GM12801 (cell line): Measurements from ENCODE around the gene C3orf38.

ENCODE experiments used
- TF ChIP-seq, protein P1 (sequence below): IDR thresholded peaks from one replicate; pipeline ENCODE4 v1.5.1; 2011; ENCODE audit warnings: control low read depth; ENCODE audit not compliant: insufficient read length; ENCODE audit errors: extremely low read depth

The C3orf38 gene

DNA sequence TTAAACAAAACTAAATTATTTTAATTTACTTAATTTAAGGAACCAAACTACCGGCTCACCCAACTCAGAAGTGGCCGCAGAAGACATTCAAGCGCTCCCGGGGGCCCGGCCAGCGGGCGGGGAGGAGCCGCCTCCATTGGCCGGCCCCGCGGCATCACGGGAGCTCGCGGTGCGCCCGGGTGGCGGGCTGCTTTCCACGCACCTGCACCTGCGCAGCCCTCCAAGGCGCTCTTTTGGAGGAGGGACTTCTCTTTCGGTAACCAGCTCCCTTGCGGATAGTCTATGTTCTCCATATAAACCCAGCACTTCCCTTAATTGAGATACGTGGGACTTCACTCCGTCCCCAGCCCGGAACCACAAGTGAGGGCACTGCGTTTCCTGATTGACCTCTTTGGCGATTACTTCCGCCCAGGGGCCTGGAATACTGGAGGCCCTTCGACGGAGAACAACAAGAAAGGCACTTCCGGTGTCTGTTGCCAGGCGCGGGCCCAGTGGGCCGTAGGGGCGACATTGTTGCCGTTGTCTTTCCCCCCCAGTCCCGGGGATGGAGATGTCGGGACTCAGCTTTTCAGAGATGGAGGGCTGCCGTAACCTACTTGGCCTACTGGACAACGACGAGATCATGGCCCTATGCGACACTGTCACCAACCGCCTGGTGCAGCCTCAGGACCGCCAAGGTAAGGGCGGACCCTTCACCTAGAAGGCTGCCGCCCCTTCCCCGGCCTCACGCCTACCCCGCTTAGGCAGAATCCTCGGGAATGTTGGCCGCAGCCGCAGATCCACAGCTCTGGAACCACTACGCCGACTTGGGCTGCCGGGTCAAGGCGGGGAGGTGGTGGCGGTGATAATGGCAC, at the start of gene C3orf38:
Gene C3orf38, plus strand, starts transcription at position 451 of the 854 bp plus-strand sequence. Its CDS starts 94 bp downstream, at position 545.
- TF ChIP-seq, protein P1, sequence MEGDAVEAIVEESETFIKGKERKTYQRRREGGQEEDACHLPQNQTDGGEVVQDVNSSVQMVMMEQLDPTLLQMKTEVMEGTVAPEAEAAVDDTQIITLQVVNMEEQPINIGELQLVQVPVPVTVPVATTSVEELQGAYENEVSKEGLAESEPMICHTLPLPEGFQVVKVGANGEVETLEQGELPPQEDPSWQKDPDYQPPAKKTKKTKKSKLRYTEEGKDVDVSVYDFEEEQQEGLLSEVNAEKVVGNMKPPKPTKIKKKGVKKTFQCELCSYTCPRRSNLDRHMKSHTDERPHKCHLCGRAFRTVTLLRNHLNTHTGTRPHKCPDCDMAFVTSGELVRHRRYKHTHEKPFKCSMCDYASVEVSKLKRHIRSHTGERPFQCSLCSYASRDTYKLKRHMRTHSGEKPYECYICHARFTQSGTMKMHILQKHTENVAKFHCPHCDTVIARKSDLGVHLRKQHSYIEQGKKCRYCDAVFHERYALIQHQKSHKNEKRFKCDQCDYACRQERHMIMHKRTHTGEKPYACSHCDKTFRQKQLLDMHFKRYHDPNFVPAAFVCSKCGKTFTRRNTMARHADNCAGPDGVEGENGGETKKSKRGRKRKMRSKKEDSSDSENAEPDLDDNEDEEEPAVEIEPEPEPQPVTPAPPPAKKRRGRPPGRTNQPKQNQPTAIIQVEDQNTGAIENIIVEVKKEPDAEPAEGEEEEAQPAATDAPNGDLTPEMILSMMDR = no peak

DNA sequence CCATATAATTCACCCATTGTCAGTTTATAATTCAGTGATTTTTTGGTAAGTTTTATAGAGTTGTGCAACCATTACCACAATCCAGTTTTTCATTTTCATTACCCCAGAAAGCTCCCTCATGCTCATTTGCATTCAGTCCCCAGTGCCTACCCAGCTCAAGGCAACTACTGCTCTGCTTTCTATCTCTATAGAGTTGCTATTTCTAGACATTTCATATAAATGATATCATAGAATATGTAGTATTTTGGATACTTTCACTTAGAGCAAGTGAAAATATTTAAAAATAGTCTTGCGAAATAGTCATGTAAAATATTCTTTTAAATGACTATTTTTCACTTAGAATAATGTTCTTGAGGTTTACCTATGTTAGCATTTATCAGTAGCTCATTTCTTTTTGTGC, 48.6 kb upstream of the C3orf38 start:
- TF ChIP-seq, protein P1 = no peak

DNA sequence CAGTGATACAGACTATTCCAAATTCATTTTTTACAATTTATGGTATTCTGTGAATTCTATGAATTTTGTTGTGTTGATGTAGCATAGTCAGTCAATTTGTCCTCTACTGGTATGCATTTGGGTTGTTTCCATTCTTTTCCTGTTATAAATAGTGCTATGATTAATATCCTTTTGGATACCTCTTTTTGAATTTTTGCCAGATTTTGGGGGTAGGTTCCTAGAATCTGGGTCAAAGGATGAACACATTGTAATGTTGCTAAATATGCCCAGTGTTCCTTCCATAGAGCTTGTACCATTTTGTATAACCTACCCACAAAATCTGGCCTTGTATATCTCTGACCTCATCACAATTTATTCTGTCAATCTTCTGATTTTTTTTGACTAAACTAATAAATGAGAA, 44.4 kb upstream of the C3orf38 start:
- TF ChIP-seq, protein P1 = no peak

DNA sequence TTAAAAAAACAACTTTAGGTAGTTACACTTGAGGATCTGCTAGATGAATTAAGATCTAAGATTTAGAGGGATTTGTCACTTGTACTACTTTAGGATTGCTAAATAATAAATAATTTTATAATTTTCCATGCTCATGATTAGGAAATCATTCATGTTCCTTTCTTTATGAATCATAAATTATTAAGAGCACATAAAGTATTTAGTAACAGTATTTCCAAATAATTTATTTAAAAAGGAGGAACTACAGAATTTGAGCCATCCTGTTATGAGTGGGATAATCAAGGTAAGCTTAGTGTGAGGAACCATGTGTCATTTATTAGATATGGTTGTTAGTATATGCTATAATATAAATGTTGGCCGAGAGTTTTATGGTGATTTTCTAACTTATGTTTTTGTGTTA, 37.5 kb upstream of the C3orf38 start:
- TF ChIP-seq, protein P1 = no peak

DNA sequence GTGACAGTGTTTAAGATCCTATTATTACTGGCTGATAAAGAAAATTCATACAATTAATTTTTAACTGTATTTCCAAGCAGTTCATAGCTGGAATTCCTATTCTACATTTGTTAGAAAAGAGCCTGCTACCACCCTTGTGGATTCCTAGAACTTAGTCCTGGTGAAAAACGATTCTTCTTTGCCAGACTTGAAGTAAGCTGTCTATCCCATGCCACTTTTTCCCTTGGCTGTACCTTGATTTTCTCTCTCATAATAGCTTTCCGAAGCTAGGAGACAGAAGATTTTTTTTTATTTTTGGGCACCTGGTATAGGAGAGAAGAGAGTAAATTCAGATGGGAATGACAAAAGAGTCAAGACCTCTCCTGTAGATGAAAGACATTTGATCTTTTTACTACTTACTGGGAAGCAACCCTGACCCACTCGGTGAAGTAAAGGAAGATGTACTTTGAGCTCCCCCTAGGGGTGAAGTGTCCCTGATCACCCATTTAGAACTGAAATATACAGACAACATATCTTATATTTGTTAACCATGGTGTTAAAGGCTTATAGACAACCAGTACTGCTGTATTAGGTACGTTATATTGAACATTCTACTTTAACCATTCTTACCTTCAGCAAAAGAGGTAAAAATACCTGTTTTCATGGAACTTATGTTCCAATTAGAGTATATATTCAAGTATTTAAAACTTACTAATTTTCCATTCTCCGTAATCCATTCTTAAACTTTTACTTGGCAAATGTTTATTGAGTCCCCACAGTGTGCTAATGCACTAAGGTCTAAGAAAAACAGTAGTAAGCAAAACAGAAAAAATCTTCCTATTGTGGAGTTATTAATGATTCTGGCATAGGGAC, 36.2 kb upstream of the C3orf38 start:
- TF ChIP-seq, protein P1 = no peak

DNA sequence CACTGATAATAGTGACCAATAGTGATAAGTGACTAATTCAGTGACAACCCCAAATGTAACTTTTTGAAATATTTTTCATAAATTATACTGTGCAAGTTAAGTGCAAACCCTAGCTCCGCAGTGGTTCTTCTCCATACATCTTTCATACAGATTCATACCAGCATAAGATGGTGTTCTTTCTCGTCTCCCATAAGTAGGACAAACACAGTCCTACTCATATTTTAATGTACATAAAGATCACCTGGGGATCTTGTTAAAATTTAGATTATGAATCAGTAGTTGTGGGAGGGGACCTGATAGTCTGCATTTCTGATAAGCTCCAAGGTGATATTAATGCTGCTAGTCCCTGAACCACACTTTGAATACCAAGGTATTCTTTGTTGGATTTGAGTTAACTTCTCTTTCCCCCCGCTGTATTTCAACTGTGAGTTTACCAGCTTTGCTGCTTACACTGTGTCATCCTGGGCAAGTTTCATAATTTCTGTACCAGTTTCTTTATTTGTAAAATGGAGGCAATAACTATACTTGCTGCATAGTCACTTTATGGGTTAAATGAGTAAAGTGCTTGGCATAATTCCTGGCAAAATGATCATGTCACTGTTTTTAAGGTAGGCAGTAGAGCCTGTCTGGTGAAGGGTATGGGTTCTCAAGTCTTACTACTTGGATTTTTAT, 34.7 kb upstream of the C3orf38 start:
- TF ChIP-seq, protein P1 = no peak

DNA sequence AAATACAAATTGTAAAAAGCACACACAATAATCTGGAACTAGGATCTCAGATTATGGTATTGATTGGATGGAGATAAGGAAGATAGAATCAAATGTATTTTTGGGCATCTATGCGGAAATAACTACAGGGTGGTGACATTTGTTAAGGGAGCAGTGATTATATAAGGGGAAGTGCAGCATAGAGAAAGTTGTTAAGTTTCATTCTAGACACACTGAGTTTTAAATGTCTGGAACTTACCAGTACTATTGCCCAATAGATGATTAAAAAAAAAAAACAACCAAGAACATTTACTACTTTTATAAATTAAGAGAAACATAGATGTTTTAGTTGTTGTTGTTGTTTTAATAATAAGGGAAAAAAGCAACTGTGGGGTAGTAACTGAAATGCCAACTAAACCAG, 32.1 kb upstream of the C3orf38 start:
- TF ChIP-seq, protein P1 = no peak
